ENCODE measurements around the gene FXYD6.
"Not testable (repeated sequence)": the region's sequence is repeated elsewhere in the genome, so short reads cannot be mapped to it uniquely, and the experiment has no call there.

FXYD6 gene

GRCh38 chr11:117869604-117870003 is 6.9 kb downstream of the FXYD6 start:
- DNase-seq (ENCODE audit: low spot score): no peak

GRCh38 chr11:117868815-117869561 is 7.5 kb downstream of the FXYD6 start:
- DNase-seq (ENCODE audit: low spot score): no peak

- DNase-seq (ENCODE audit: low spot score): no peak
These were observed 8.4 kb downstream of the FXYD6 start for GRCh38 chr11:117868088-117868487.

- no peak for DNase-seq (ENCODE audit: low spot score)
These were observed 9.9 kb downstream of the FXYD6 start for GRCh38 chr11:117866526-117866925.

GRCh38 chr11:117865546-117865945 is 10.9 kb downstream of the FXYD6 start:
- not testable (repeated sequence) for DNase-seq (ENCODE audit: low spot score)

- DNase-seq (ENCODE audit: low spot score): no peak
These were observed 13.1 kb downstream of the FXYD6 start for GRCh38 chr11:117863383-117863782.

- no peak for DNase-seq (ENCODE audit: low spot score)
These were observed 13.7 kb downstream of the FXYD6 start for GRCh38 chr11:117862753-117863152.

- no peak for DNase-seq (ENCODE audit: low spot score)
These were observed 14.3 kb downstream of the FXYD6 start for GRCh38 chr11:117862019-117862725.

GRCh38 chr11:117861151-117862018 is 15.1 kb downstream of the FXYD6 start:
- DNase-seq (ENCODE audit: low spot score): no peak

GRCh38 chr11:117860139-117860538 is 16.3 kb downstream of the FXYD6 start:
- DNase-seq (ENCODE audit: low spot score): no peak

- DNase-seq (ENCODE audit: low spot score): no peak
These were observed 16.9 kb downstream of the FXYD6 start for GRCh38 chr11:117859488-117860112.

GRCh38 chr11:117859061-117859460 is 17.4 kb downstream of the FXYD6 start:
- no peak for DNase-seq (ENCODE audit: low spot score)

- no peak for DNase-seq (ENCODE audit: low spot score)
These were observed 18.6 kb downstream of the FXYD6 start for GRCh38 chr11:117857734-117858414.

- DNase-seq (ENCODE audit: low spot score): no peak
These were observed 20.4 kb downstream of the FXYD6 start for GRCh38 chr11:117855912-117856651.

- DNase-seq (ENCODE audit: low spot score): no peak
These were observed 21.1 kb downstream of the FXYD6 start for GRCh38 chr11:117855186-117855845.

GRCh38 chr11:117852309-117852708 is 24.1 kb downstream of the FXYD6 start:
- DNase-seq (ENCODE audit: low spot score): no peak

GRCh38 chr11:117851852-117852251 is 24.6 kb downstream of the FXYD6 start:
- no peak for DNase-seq (ENCODE audit: low spot score)

- DNase-seq (ENCODE audit: low spot score): no peak
These were observed 25.4 kb downstream of the FXYD6 start for GRCh38 chr11:117851106-117851505.

GRCh38 chr11:117849781-117850414 is 26.6 kb downstream of the FXYD6 start:
- DNase-seq (ENCODE audit: low spot score): no peak
